Sigmoid colon (tissue), 4 donors: Measurements from ENCODE around the gene TANK.
"Not testable (repeated sequence)": the region's sequence is repeated elsewhere in the genome, so short reads cannot be mapped to it uniquely, and the experiment has no call there.

ENCODE experiments used
- EP300 ChIP-seq, 4 donors: sonication (generic); formaldehyde crosslinking; IDR thresholded peaks; one replicate each; pipeline ENCODE4 v1.6.1; 2017; ENCODE audit warnings: antibody characterized with exemption in 4 of 4
- POLR2A ChIP-seq, 2 donors: fragments of 450-650 bp; IDR thresholded peaks; one replicate each; pipeline ENCODE4 v1.6.1; 2016; ENCODE audit warnings: antibody characterized with exemption in 2 of 2, mild to moderate bottlenecking in 2 of 2, moderate library complexity in 2 of 2
- POLR2AphosphoS5 ChIP-seq, 4 donors: sonication (generic); formaldehyde crosslinking; IDR thresholded peaks; one replicate each; pipeline ENCODE4 v1.6.1; 2017; ENCODE audit warnings: antibody characterized with exemption in 4 of 4
- TF ChIP-seq, protein P1 (sequence below), 4 experiments: fragments of 450-650 bp in 3 of 4; fragments of 200-600 bp in 1 of 4; IDR thresholded peaks; one replicate each; pipeline ENCODE4 v1.5.1; 2016 to 2019; ENCODE audit warnings: antibody characterized with exemption in 4 of 4, mild to moderate bottlenecking in 3 of 4, moderate library complexity in 2 of 4

DNA sequence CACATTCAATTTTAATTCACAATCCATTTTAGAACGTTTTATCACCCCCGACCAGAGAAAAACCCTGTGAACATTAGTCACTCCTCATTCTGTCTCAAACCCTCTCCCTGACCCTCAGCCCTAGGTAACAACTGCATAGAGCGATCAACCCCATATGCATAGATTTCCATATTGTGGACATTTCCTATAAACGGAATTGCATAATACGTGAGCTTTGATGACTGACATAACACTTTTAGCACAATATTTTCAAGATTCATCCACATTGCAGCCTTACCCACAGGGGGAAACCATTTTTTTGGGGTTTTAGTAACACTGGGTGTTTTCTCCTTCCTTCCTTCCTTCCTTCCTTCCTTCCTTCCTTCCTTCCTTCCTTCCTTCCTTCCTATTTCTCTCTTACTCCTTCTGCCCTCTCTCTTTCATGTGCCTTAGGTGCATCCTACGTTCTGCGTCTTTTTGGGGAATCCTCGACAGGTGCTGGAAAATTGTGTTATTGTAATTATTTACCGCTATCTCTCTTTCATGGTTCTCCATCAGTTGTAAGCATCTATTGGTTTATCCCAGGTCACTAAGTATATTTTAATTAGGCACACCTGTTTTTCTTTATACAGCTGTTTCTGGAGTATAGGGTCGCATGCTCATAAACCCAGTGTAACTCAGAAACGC lies 118.5 kb downstream of the TANK start:
- not testable (repeated sequence) for TF ChIP-seq POLR2A, EP300, POLR2AphosphoS5 (IDR thresholded peaks at IDR 0.05)
- TF ChIP-seq, protein P1, sequence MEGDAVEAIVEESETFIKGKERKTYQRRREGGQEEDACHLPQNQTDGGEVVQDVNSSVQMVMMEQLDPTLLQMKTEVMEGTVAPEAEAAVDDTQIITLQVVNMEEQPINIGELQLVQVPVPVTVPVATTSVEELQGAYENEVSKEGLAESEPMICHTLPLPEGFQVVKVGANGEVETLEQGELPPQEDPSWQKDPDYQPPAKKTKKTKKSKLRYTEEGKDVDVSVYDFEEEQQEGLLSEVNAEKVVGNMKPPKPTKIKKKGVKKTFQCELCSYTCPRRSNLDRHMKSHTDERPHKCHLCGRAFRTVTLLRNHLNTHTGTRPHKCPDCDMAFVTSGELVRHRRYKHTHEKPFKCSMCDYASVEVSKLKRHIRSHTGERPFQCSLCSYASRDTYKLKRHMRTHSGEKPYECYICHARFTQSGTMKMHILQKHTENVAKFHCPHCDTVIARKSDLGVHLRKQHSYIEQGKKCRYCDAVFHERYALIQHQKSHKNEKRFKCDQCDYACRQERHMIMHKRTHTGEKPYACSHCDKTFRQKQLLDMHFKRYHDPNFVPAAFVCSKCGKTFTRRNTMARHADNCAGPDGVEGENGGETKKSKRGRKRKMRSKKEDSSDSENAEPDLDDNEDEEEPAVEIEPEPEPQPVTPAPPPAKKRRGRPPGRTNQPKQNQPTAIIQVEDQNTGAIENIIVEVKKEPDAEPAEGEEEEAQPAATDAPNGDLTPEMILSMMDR (IDR thresholded peaks at IDR 0.05), result not testable (repeated sequence)
